Suprapubic skin (tissue), 4 donors: ENCODE data around the gene KIAA2012.

Experiments
- EP300 ChIP-seq: sonication (generic); formaldehyde crosslinking; IDR thresholded peaks from one replicate; pipeline ENCODE4 v1.6.1; 2017; ENCODE audit warnings: antibody characterized with exemption
- POLR2AphosphoS5 ChIP-seq, 3 donors: sonication (generic); formaldehyde crosslinking; IDR thresholded peaks; one replicate each; pipeline ENCODE4 v1.6.1; 2017; ENCODE audit warnings: antibody characterized with exemption in 3 of 3
- TF ChIP-seq, protein P1 (sequence below), 2 donors: fragments of 200-600 bp in 1 of 2; fragments of 450-650 bp in 1 of 2; sonication (generic) in 1 of 2; IDR thresholded peaks; one replicate each; pipeline ENCODE4 v1.5.1; 2016 to 2019; ENCODE audit warnings: antibody characterized with exemption in 2 of 2, mild to moderate bottlenecking in 1 of 2, moderate library complexity in 1 of 2

DNA sequence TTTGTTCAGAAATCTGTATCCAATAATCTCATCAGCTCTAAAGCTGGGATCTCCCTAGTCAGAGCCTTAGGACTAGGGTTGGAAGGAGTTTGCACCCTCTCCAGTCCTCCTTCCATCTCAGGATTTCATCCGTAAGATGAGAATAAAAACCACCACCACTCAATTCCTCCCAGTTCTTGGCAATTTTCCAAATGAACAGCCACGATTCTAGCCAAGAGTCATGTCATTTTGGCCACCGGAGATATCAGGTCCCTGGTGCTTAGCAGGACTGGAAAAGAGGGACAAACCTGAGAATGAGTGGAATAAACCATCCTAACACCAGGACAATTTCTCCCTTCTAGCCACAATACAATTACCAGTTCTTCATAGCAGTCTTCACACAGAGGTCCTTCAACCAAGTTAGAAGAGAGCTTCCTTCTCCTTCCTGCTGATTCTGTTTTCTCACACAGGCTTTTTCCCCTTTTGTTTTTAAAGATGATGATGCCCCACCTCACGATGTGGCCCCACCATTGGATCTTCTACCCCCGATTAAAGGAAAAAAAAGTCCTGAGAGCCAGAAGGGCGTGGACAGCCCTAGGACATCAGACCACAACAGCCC lies 36.2 kb downstream of the KIAA2012 start:
- TF ChIP-seq, protein P1, sequence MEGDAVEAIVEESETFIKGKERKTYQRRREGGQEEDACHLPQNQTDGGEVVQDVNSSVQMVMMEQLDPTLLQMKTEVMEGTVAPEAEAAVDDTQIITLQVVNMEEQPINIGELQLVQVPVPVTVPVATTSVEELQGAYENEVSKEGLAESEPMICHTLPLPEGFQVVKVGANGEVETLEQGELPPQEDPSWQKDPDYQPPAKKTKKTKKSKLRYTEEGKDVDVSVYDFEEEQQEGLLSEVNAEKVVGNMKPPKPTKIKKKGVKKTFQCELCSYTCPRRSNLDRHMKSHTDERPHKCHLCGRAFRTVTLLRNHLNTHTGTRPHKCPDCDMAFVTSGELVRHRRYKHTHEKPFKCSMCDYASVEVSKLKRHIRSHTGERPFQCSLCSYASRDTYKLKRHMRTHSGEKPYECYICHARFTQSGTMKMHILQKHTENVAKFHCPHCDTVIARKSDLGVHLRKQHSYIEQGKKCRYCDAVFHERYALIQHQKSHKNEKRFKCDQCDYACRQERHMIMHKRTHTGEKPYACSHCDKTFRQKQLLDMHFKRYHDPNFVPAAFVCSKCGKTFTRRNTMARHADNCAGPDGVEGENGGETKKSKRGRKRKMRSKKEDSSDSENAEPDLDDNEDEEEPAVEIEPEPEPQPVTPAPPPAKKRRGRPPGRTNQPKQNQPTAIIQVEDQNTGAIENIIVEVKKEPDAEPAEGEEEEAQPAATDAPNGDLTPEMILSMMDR (IDR thresholded peaks at IDR 0.05) = no peak
- TF ChIP-seq EP300 = no peak
- TF ChIP-seq POLR2AphosphoS5 (IDR thresholded peaks at IDR 0.05) = no peak
